Spleen (tissue), 7 donors: ENCODE data around the gene RC3H2.

ENCODE experiments used
- CTCF ChIP-seq, 11 experiments: fragments of 200-600 bp in 7 of 11; fragments of 450-650 bp in 4 of 11; sonication (generic) in 4 of 11; IDR thresholded peaks in 8 of 11; conservative IDR thresholded peaks in 3 of 11; 1 replicate in 7 of 11; 2 replicates in 4 of 11; pipeline versions ENCODE4 v1.4.0 to v1.8.0; 2016 to 2021; ENCODE audit warnings: antibody characterized with exemption in 11 of 11, inconsistent platforms in 4 of 11, mild to moderate bottlenecking in 1 of 11
- POLR2A ChIP-seq, 3 donors: fragments of 450-650 bp; IDR thresholded peaks; one replicate each; pipeline ENCODE4 v1.5.1; 2017; ENCODE audit warnings: antibody characterized with exemption in 3 of 3, mild to moderate bottlenecking in 1 of 3
- donor health status: DM: no; HTN: no; CAD: no; lungs with moderate emphysema.
- donor health status: DM: no; HTN: no; CAD: no.
- donor health status: DM: no; HTN: no; CAD: no.

- no peak for TF ChIP-seq POLR2A (IDR thresholded peaks at IDR 0.05)
- no peak for TF ChIP-seq CTCF (IDR thresholded peaks at IDR 0.05 in 8 of 11, conservative IDR thresholded peaks at IDR 0.05 in 3 of 11)
Measured at GRCh38 chr9:122808141-122808540, 97.0 kb downstream of the RC3H2 start.
